Ovary (tissue), 9 donors: ENCODE data around the gene CCDC27. TPM values are rescaled to one million over a fixed set of nuclear protein-coding genes. Genes with fewer than 3 reads are reported as not detected.

Source experiments
- DNase-seq, 5 donors: peaks; one replicate each; pipeline ENCODE4 v3.0.0-alpha.2; 2019 to 2020
- H3K27ac ChIP-seq, 2 donors: fragments of 200-600 bp; one replicate each; pipeline versions ENCODE4 v1.5.1 to v1.8.0; 2019 to 2022
- H3K27me3 ChIP-seq: fragments of 200-600 bp; one replicate; pipeline ENCODE4 v1.8.0; 2022
- H3K36me3 ChIP-seq: fragments of 200-600 bp; sonication (generic); one replicate; pipeline ENCODE4 v1.5.1; 2019
- H3K4me1 ChIP-seq: one replicate; pipeline ENCODE4 v1.8.1; 2013; ENCODE audit warnings: mild to moderate bottlenecking, moderate library complexity; ENCODE audit not compliant: insufficient read depth
- H3K4me3 ChIP-seq: fragments of 200-600 bp; sonication (generic); one replicate; pipeline ENCODE4 v1.5.1; 2017
- H3K9me3 ChIP-seq, 2 donors: fragments of 200-600 bp in 1 of 2; sonication (generic) in 1 of 2; one replicate each; pipeline versions ENCODE4 v1.5.1 to v1.8.1; 2013 to 2019; ENCODE audit warnings: mild to moderate bottlenecking in 1 of 2, moderate library complexity in 1 of 2
- EP300 ChIP-seq: sonication (generic); formaldehyde crosslinking; IDR thresholded peaks from one replicate; pipeline ENCODE4 v1.6.1; 2017; ENCODE audit warnings: antibody characterized with exemption
- POLR2A ChIP-seq: fragments of 450-650 bp; IDR thresholded peaks from one replicate; pipeline ENCODE4 v1.6.1; 2017; ENCODE audit warnings: antibody characterized with exemption, mild to moderate bottlenecking, moderate library complexity
- WGBS, 3 donors: extraction: QIAGEN DNeasy Blood & Tissue Kit in 1 of 3; methylation state at CpG; one replicate each; pipeline versions ENCODE4 v1.1.5 to v1.1.7; 2013 to 2017; 5-methylcytosine and 5-hydroxymethylcytosine counted together
- intact Hi-C, 4 donors: fragments of 100-400 bp; cut with DNase I; formaldehyde crosslinking; loops; one replicate each; pipeline versions ENCODE4 v1.11.0 to v1.15.1; 2022 to 2023
- polyA plus RNA-seq, 2 donors: library from polyadenylated mRNA; stranded (reverse); fragments of 200-250 nt in 1 of 2; fragments of 350-450 nt in 1 of 2; fragmentation: Illumina TruSeq in 1 of 2; extraction: RNeasy Lipid Tissue Mini Kit (QIAGEN cat#74804) in 1 of 2; gene quantifications; one replicate each; pipeline ENCODE4 v1.2.3, GENCODE V29; 2013 to 2014
- total RNA-seq, 7 donors: library from RNA; depleted of rRNA in 2 of 7; stranded (reverse); fragments of >200 nt in 2 of 7; fragmentation: NEBNext Ultra II Directional in 3 of 7; extraction: Animal tissue kit (Norgen Biotek cat#: 25700) in 3 of 7; gene quantifications; one replicate each; pipeline versions ENCODE4 v1.1.0 to v1.2.4, GENCODE V29; 2016 to 2023
- TF ChIP-seq, protein P1 (sequence below), 3 donors: fragments of 450-650 bp in 2 of 3; fragments of 200-600 bp in 1 of 3; IDR thresholded peaks; one replicate each; pipeline versions ENCODE4 v1.5.1 to v1.8.0; 2016 to 2022; ENCODE audit warnings: antibody characterized with exemption in 3 of 3, mild to moderate bottlenecking in 1 of 3
- donor health status: DM: no; HTN: no; CAD: no; lungs with moderate emphysema.
- donor health status: DM: no; HTN: no; CAD: no.
- donor health status: Bipolar disorder and iron deficiency.
- donor health status: DM: yes; HTN: yes; CAD: no.
- donor health status: DM: no; HTN: no; CAD: no.
- donor health status: DM: yes; HTN: yes; CAD: no.

The CCDC27 gene
- total and polyA plus RNA-seq, 9 donors = 0.05 TPM; not detected in 8

DNA sequence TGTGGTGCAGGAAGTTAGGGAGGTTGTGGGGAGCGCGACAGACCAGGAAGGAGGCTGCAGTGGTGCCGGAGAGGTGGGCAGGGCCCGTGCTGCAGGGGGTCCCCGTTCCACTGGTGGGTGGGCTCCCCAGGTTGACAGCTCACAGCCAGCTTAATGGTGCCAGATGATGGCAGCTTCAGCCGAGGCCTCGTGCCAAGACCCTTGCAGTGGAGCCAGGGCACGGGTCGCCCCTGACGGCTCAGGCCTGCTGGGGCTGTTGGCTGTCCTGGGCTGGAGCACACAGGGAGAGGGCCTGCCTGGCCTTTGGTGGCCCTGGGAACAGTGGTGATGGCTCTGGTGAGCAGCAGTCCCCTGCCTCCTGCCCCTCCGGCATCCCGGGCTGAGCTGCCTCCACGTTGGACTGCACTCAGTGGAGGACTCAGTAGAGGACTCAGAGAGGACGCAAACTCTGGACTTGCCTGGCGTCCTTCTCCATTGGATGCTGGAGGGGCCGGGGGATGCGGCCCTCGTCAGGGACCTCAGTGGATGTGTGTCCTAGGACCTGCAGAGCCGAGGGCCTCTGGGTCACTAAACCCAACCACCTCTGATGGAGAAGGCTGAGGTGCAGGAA lies 46.8 kb upstream of the CCDC27 start:
- Histone ChIP-seq H3K27me3 (no peaks in the 10 kb centered on the region), H3K9me3 (no peaks in the 10 kb centered on the region), H3K4me1 (no peaks in the 10 kb centered on the region), H3K4me3 (no peak overlapping the region), H3K36me3 (no peaks in the 10 kb centered on the region), H3K27ac (no peak overlapping the region)
- intact Hi-C loops = no loop called here
- WGBS, 3 donors = 72 to 81% (median 77%) methylated on average over 17 to 19 of the region's 19 CpGs
- TF ChIP-seq POLR2A = no peak
- TF ChIP-seq, protein P1, sequence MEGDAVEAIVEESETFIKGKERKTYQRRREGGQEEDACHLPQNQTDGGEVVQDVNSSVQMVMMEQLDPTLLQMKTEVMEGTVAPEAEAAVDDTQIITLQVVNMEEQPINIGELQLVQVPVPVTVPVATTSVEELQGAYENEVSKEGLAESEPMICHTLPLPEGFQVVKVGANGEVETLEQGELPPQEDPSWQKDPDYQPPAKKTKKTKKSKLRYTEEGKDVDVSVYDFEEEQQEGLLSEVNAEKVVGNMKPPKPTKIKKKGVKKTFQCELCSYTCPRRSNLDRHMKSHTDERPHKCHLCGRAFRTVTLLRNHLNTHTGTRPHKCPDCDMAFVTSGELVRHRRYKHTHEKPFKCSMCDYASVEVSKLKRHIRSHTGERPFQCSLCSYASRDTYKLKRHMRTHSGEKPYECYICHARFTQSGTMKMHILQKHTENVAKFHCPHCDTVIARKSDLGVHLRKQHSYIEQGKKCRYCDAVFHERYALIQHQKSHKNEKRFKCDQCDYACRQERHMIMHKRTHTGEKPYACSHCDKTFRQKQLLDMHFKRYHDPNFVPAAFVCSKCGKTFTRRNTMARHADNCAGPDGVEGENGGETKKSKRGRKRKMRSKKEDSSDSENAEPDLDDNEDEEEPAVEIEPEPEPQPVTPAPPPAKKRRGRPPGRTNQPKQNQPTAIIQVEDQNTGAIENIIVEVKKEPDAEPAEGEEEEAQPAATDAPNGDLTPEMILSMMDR (IDR thresholded peaks at IDR 0.05) = no peak
- DNase-seq = no peak

DNA sequence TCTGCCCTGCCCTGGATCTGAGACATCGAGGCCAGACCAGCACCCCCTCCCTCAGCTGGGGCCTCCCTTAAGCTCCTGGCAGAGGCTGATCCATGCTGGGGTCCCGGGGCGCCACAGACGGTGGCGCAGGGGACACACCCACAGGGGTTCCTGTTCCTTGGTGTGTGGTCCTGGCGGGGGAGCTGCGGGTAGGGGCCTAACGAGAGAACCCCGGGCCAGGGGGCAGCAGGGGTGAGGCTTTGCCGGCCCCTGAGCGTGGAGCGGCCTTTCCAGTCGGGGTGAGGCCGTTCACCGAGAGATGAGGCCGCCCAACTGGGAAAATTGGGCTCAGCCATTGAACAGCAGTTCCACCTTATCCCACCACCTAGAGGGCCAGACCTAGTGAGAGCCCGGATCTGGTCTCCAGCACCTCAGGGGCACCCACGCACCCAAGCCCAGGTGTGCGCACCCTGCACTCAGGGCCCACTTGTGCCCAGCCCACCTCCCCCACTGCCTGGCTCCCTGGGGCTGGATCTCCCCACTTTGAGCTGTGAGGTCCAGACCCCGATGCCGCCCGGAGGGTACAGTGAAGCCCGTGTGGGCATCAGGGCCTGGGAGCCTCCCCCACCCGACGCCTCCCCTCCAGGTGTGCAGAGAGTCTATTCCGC lies 45.5 kb upstream of the CCDC27 start:
- no peaks in the 10 kb centered on the region for H3K9me3 ChIP-seq
- intact Hi-C loops = no loop called here
- H3K36me3 ChIP-seq = no peaks in the 10 kb centered on the region
- WGBS, 3 donors = 76 to 82% (median 82%) methylated on average over 24 to 26 of the region's 26 CpGs
- H3K4me1 ChIP-seq = no peaks in the 10 kb centered on the region
- no peaks in the 10 kb centered on the region for H3K27me3 ChIP-seq
- no peak overlapping the region for H3K27ac ChIP-seq
- no peak overlapping the region for H3K4me3 ChIP-seq
- no peak for DNase-seq
- TF ChIP-seq POLR2A (no peak), EP300 (no peak)
- TF ChIP-seq, protein P1 (IDR thresholded peaks at IDR 0.05) = no peak

DNA sequence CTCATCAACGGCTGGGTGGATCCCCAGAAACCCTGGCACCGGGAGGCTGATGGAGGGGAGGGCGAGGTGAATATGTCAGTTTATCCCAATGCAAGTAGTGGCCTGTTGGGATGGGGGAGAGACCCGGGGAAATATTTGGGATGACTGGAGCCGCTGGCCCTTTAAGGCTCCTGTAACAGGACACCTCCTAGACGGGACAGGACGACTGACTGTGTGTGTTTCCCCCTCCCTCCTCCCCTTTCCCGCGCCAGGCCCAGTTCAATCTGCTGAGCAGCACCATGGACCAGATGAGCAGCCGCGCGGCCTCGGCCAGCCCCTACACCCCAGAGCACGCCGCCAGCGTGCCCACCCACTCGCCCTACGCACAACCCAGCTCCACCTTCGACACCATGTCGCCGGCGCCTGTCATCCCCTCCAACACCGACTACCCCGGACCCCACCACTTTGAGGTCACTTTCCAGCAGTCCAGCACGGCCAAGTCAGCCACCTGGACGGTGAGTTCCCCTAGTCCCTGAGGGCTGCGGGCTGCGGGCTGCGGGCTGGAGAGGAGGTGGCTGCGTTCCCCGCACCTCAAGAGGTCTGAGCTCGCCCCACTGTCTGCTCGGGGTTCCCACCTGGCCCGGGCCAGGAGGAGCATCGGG lies 44.8 kb upstream of the CCDC27 start:
- Histone ChIP-seq H3K9me3 (no peaks in the 10 kb centered on the region), H3K27me3 (no peaks in the 10 kb centered on the region), H3K4me1 (no peaks in the 10 kb centered on the region), H3K36me3 (no peaks in the 10 kb centered on the region), H3K4me3 (no peak overlapping the region), H3K27ac (no peak overlapping the region)
- intact Hi-C loops = no loop called here
- no peak for DNase-seq
- WGBS, 3 donors = 36 to 44% (median 41%) methylated on average over 35 of the region's 35 CpGs
- no peak for TF ChIP-seq POLR2A

DNA sequence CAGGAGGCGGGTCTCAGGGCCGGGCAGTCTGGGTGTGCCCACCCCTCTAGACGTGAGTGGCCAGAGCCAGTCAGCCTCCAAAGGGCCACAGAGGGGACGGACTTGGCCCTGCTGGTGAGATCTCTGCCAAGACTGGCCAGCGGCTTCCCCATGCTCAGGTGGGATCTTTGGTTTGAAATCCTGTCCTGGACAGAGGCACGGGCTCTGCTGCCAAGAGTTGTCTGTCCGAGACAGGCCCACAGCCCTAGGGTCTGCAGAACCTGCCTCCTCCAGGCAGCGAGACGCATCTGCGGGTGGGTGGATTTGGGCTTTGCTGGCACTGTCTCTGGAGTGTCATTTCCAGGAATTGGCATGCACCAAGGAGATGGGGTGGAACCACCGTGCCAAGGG lies 44.3 kb upstream of the CCDC27 start:
- intact Hi-C loops = no loop called here
- no peak overlapping the region for H3K27ac ChIP-seq
- no peak for TF ChIP-seq EP300
- TF ChIP-seq, protein P1 (IDR thresholded peaks at IDR 0.05) = no peak
- no peak for TF ChIP-seq POLR2A
- no peaks in the 10 kb centered on the region for H3K36me3 ChIP-seq
- no peaks in the 10 kb centered on the region for H3K9me3 ChIP-seq
- no peaks in the 10 kb centered on the region for H3K27me3 ChIP-seq
- WGBS, 3 donors = 72 to 80% (median 75%) methylated on average over 11 of the region's 11 CpGs
- H3K4me1 ChIP-seq = no peaks in the 10 kb centered on the region
- no peak overlapping the region for H3K4me3 ChIP-seq
- no peak for DNase-seq

DNA sequence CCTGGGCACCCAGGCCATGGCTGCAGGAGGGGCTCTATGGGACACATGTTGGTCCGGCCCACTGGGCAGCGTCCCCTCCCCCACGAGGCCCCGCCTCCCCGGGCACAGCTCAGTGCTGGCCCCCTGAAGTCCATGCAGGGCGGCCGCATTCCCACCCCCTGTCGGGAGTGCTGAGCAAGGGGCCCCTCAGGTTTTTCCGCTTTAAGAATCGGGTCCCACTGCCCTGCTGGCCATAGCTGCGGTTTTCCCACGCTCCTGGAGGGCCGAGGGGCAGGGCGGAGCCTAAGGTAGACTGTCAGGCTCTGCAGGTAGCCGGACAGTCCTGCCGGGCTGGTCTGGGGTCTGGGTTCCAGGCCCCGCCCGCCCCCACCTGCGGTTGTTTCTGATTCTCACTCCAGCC lies 43.5 kb upstream of the CCDC27 start:
- Histone ChIP-seq H3K36me3 (no peaks in the 10 kb centered on the region), H3K9me3 (no peaks in the 10 kb centered on the region), H3K27ac (no peak overlapping the region), H3K4me1 (no peaks in the 10 kb centered on the region), H3K4me3 (no peak overlapping the region), H3K27me3 (no peaks in the 10 kb centered on the region)
- TF ChIP-seq POLR2A (no peak), EP300 (no peak)
- TF ChIP-seq, protein P1 (IDR thresholded peaks at IDR 0.05) = no peak
- intact Hi-C loops = no loop called here
- no peak for DNase-seq
- WGBS, 3 donors = 24 to 28% (median 25%) methylated on average over 15 to 19 of the region's 19 CpGs
